IPS-NIHi7 (cell line): ENCODE data around the gene JMJD4.

Experiments used
- DNase-seq: peaks from one replicate; pipeline ENCODE4 v3.0.0; 2012; ENCODE audit warnings: mixed read lengths; ENCODE audit errors: extremely low spot score

The JMJD4 gene

GRCh38 chr1:227768640-227769039 lies 33.5 kb upstream of the JMJD4 start:
- DNase-seq = no peak

- DNase-seq = no peak
Measured at GRCh38 chr1:227768125-227768439, 33.0 kb upstream of the JMJD4 start.

DNA sequence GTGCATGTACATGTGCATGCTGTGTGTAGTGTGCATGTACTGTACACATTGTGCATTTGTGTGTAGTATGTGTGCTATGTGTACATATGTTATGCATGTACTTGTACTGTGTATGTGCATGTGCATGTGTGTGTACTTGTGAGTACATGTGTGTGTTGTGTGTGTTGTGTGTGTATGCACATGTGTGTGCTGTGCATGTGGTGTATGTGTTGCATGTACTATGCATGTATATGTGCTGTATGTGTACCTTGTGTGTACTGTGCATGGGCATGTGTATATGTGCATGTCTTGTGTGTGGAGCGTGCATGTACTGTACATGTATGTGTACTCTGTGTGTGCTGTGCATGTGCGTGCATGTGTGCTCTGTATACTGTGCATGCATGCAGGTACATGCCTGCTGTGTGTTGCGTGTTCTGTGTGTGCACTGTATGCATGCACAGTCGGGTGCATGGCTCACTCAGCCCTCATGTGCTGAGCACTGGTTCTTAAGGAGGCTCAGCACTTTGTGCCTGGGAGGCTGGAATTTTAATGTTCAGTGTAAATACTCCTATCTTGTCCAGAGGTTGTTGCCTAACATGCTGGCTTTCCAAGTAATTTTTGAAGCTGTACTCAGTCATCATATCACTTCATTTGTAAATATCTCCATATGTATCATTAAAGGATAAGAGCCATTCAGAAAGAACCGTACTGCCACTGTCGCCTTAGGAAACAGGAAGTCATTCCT lies 32.5 kb upstream of the JMJD4 start:
- DNase-seq = no peak

DNA sequence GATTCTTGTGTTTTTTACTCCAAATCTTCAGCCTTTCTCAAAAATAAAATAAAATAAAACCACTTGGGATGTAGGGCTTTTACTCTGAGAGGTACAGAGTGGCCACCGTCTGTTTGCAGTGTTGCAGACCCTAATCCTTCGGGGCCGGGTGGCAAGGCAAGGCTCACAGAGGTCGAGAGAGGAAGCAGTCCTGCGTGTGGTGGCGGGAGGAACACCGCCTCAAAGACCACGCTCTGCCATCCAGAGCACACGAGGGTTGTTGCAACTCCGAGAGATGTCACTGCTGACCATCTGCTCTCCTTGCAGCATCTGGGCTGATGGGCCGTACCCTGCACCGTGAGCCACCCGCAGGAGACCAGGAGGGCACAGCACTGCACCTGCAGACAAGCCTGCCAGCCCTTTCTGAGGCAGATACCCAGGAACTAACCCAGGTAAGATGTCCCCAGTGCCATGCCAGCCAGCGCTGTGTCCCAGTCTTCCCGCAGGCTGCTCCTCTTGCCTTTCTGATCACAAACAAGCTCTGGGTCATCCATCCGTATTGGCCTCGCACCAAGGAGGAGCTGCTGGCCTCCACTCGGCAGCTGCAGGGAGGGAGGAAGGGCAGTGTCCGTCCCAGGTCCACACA lies 31.7 kb upstream of the JMJD4 start:
- no peak for DNase-seq

DNA sequence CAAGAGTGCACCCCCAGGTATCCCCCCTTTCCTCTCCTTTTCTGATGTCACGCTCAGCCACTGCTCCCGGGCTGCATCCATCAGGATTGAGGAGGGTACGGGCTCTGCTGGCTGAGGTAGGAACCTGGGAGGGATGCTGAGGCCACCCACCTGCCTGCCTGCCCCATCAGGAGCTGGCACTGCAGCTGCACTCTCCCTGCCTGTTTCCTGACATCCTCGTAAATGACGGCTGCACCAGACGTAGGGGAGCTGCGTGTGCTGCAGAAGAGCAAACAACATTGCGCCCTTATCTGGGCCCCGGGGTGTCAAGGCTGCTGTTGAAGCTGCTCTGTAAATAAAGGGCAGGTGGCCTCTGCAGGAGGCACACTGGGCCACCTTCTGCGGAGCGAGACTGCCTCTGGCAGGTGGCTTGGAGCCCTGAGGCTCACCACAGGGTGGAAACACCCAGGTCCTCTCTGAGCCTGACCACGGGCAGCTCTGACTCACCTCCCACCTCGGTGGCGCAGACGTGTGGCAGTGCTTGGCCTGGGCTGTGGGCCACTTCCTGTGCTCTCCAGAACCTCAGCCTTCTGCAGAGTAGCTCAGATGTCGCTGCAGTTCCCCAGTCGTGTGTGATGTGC lies 31.0 kb upstream of the JMJD4 start:
- no peak for DNase-seq

DNA sequence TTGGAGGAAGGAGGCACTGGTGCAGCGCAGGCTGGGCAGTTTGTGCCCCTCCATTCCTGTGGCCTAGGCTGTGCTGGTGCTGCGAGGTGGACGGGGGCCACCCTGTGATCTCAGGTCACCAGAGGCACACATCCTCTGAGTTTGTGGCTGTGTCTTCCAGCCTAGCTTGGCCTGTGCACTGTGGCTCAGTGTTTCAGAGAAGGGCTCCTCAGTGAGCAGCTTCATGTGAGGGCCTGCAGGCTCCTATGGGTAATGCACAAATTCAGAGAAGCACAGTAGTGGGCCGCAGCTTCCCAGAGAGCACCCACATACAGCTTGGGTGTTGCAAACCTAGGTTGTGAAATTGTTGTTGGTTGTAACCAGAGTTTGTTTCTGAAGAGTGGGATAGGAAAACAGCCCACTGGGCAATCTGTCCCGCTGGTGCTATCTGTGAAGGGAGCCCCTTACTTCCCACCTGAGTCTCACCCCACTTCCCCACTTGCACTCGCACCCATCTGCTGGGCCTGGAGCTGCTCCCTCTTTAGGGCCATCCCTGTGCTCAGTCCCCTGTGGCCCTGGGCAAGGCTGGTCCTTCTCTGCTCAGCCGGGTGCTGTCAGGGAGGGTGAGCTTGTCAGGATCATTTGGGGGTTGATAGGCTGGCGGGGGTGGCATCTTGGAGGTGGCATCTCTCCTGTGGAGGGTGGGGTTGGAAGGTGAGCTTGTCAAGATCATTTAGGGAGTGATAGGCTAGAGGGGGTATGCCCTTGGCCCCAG lies 30.3 kb upstream of the JMJD4 start:
- no peak for DNase-seq

DNA sequence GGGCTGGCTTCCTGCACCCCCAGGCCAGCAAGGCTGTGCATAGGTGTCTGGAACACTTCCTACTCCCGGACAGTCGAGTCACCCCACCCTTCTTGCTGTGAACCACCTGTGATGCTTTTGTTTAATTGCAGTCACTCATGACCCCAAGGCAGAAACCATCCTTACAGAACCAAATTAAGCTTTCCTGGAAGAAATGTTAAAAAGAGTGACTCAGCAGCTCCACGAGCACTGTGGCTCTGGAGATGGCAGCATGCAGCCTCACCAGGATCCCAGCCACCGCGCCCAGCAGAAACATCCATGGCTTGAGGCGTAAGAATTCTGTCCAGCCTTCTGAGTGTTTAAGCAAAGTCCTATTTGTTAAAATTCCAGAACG lies 28.9 kb upstream of the JMJD4 start:
- no peak for DNase-seq

DNA sequence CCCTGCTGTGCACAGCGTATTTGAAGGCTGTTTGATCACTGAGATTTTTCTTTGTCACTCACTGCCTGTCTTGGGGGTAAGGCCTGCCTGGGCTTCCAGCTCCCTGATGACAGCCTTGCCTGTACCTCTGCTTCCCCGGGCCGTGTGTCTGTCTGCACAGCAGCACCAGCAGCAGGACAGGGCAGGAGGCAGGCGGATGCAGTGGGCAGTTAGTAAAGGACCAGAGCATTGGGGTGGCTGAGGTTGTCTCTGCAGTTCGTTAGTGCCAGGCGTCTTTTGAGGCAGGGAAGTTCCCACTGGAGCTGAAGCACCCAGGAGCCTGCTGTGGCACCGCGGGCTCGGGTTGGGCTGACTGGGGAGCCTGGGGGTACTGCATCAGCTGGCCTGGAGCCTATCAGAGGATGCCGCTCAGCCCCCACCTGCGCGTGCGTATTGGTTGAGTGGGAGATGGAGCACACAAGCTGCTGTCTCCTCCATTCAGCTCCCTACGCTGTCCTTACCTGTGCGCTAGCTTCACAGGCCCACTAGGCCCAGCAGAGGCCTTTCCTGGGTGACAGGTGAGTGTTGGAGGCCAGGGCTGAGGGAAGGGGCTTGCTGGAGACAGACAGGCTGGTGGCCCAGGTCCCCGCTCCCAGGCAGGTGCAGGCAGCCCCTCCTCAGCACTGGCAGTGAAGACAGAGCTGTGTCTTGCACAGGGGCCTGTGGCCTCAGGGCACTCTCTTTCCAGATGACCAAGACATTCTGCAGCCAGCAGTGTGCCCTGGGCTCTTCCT lies 28.3 kb upstream of the JMJD4 start:
- DNase-seq = no peak

- DNase-seq = peak; percentile 99
Measured at GRCh38 chr1:227762231-227762911, 27.3 kb upstream of the JMJD4 start.

GRCh38 chr1:227761621-227762230 lies 26.6 kb upstream of the JMJD4 start:
- no peak for DNase-seq

GRCh38 chr1:227760377-227760776 lies 25.3 kb upstream of the JMJD4 start:
- DNase-seq = no peak

- no peak for DNase-seq
Measured at GRCh38 chr1:227759341-227760300, 24.5 kb upstream of the JMJD4 start.

- no peak for DNase-seq
Measured at GRCh38 chr1:227758366-227758765, 23.3 kb upstream of the JMJD4 start.

GRCh38 chr1:227757781-227758180 lies 22.7 kb upstream of the JMJD4 start:
- no peak for DNase-seq

DNA sequence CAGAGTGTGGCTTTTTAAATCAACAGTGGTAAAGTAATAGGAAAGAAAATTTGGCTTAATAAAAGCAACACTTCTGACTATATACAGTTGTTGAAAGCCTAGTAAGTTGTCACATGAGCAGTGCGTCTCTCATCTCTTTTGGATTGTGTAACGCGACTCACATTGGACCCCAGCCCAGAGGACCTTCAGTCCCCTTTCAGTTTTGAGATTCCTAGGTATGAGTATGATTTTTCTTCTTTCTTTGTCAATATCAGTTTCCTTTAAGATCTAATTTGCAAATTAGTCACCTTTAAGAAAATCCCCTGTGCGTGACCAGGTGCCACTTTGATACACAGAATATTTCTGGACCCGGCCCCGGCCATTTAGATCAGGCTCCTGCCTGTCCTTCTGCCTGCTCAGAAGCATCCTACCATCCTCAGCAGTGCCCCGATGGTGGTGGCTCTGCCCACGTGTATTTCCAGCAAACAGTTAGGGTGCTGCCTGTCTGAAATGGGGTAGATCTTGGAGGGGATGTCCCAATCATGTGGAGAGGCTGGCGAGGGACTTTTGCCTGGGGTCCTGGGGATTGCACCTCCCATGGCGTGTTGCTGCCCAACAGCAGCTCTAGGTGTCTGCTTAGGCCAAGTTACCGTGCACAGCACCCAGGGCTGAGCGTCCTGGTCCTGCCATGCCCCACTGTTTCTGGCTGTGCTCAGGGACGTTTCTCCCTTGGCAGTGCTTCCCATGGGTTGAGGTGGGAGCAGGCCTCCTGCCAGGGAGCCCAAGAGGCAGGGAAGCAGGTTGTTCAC lies 21.3 kb upstream of the JMJD4 start:
- no peak for DNase-seq

- DNase-seq = no peak
Measured at GRCh38 chr1:227754958-227755357, 19.9 kb upstream of the JMJD4 start.

GRCh38 chr1:227753999-227754711 lies 19.1 kb upstream of the JMJD4 start:
- no peak for DNase-seq
